Measurements from ENCODE around the gene VAT1L.

GRCh38 chr16:77844801-77845200 is 56.4 kb downstream of the VAT1L start:
- no peak for TF ChIP-seq CTCF (IDR thresholded peaks at IDR 0.05)
- no peak for TF ChIP-seq EP300 (IDR thresholded peaks at IDR 0.05)
- no peak for TF ChIP-seq POLR2AphosphoS5 (IDR thresholded peaks at IDR 0.05)
- no peak for TF ChIP-seq POLR2A (IDR thresholded peaks at IDR 0.05)

All from stomach (tissue), 4 donors.